ENCODE measurements around the gene RPLP2.

Gene RPLP2

GRCh38 chr11:778976-779954 is 30.5 kb upstream of the RPLP2 start:
- no peak for DNase-seq
- TF ChIP-seq POLR2A (IDR thresholded peaks at IDR 0.05; ENCODE audit: low read length) = no peak
- no peak for TF ChIP-seq GATA1 (IDR thresholded peaks at IDR 0.05; ENCODE audit: low read depth, low read length)

GRCh38 chr11:779955-780532 is 29.7 kb upstream of the RPLP2 start:
- DNase-seq = no peak
- TF ChIP-seq GATA1 (IDR thresholded peaks at IDR 0.05; ENCODE audit: low read depth, low read length) (no peak), POLR2A (IDR thresholded peaks at IDR 0.05; ENCODE audit: low read length) (no peak)

GRCh38 chr11:782264-783174 is 27.2 kb upstream of the RPLP2 start:
- DNase-seq = no peak
- TF ChIP-seq POLR2A (IDR thresholded peaks at IDR 0.05; ENCODE audit: low read length) (no peak), GATA1 (IDR thresholded peaks at IDR 0.05; ENCODE audit: low read depth, low read length) (no peak)

GRCh38 chr11:783581-784015 is 26.2 kb upstream of the RPLP2 start:
- no peak for TF ChIP-seq POLR2A (IDR thresholded peaks at IDR 0.05; ENCODE audit: low read length)
- no peak for TF ChIP-seq GATA1 (IDR thresholded peaks at IDR 0.05; ENCODE audit: low read depth, low read length)
- peak; percentile 67 to 76 for DNase-seq

- DNase-seq = no peak
- no peak for TF ChIP-seq GATA1 (IDR thresholded peaks at IDR 0.05; ENCODE audit: low read depth, low read length)
- TF ChIP-seq POLR2A (IDR thresholded peaks at IDR 0.05; ENCODE audit: low read length) = no peak
Measured at GRCh38 chr11:786235-787083, 23.3 kb upstream of the RPLP2 start.

GRCh38 chr11:787084-787675 is 22.6 kb upstream of the RPLP2 start:
- DNase-seq = no peak
- TF ChIP-seq GATA1 (IDR thresholded peaks at IDR 0.05; ENCODE audit: low read depth, low read length) (no peak), POLR2A (IDR thresholded peaks at IDR 0.05; ENCODE audit: low read length) (no peak)

GRCh38 chr11:788009-788640 is 21.6 kb upstream of the RPLP2 start:
- DNase-seq = no peak
- no peak for TF ChIP-seq GATA1 (IDR thresholded peaks at IDR 0.05; ENCODE audit: low read depth, low read length)

- TF ChIP-seq GATA1 (IDR thresholded peaks at IDR 0.05; ENCODE audit: low read depth, low read length) = no peak
- TF ChIP-seq POLR2A (IDR thresholded peaks at IDR 0.05; ENCODE audit: low read length) = no peak
- no peak for DNase-seq
Measured at GRCh38 chr11:788953-789940, 20.5 kb upstream of the RPLP2 start.

- DNase-seq = peak in 1 of 2 experiments; percentile 41
- no peak for TF ChIP-seq POLR2A (IDR thresholded peaks at IDR 0.05; ENCODE audit: low read length)
- TF ChIP-seq GATA1 (IDR thresholded peaks at IDR 0.05; ENCODE audit: low read depth, low read length) = no peak
Measured at GRCh38 chr11:789943-790342, 19.8 kb upstream of the RPLP2 start, which contains the start of gene CEND1. Gene CEND1 (minus strand): TSS chr11:790090. CDS start chr11:788576, 1,514 bp downstream.

- TF ChIP-seq POLR2A (IDR thresholded peaks at IDR 0.05; ENCODE audit: low read length) (no peak), GATA1 (IDR thresholded peaks at IDR 0.05; ENCODE audit: low read depth, low read length) (no peak)
Measured at GRCh38 chr11:790721-791564, 18.8 kb upstream of the RPLP2 start.

More at GRCh38 chr11:790721-791564, 18.8 kb upstream of the RPLP2 start:
- no peak for DNase-seq
